ENCODE measurements around the gene CITED2.

CITED2 gene

DNA sequence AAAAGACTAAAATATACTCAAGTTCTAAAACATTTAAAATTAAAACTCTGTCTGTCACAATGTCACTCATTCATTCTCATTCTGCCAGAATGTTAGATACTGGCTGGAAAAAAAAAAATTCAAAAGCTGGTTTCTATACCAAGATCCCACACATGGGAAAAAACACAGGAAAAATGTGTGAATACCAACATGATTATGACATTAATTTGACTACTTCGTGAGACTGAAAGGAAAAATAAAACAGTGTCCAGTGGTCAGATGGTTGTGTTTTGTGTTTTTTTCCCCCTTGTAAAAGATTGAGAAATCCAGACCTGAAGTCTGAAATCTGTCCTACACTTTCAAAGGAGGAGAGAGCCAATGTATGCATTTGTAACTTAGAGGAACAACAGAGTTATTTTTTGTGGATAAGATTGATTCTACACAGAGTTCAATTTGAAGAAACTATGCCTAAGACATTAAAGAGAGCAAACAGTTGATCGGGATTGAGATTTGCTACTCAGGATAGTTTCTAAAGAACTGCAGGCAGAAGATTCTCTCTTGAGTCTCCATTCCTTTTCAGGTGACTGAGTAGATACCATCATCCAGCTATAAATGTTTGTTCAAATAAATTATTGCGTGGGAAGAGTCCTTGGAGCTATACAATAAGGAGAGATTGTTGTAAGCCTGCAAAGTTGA is 43.5 kb downstream of the CITED2 start:
- H3K4me1 ChIP-seq, result peaks cover 14 to 37% (median 17%) of the 10 kb centered on the region in 10 experiments
- no peak for TF ChIP-seq Cebpa-rat (IDR thresholded peaks at IDR 0.05)
- H3K4me3 ChIP-seq, result no peak overlapping the region
- no peaks in the 10 kb centered on the region for H4K20me1 ChIP-seq
- H3K27me3 ChIP-seq, result no peaks in the 10 kb centered on the region
- peaks cover 4 to 30% (median 15%) of the 10 kb centered on the region in 11 experiments; a peak in 16 of 22 replicates for H3K9me3 ChIP-seq (replicated peaks in 1 of 11)
- H3K4me2 ChIP-seq, result no peak overlapping the region
- H3K36me3 ChIP-seq, result no peaks in the 10 kb centered on the region
- H3K9ac ChIP-seq, result no peak overlapping the region
- no peak overlapping the region for H3K27ac ChIP-seq

DNA sequence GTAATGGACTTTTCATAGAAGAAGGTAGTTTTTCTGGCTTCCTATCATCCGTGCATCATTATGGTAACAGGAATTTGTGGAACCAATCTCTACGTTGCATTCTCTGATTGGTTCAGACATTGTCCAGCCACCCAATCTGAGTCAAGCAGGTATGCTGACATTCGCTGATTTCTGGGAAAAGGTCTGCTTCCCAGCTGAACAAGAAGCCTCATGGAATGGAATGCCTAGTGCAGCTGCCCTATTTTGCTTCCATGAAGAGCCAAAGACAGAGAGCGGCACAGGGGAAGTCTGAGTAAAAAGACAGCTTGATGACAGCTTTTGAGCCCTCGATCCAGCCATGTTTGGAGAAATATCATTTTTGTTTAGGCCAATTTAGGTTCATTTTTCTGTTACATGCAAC is 44.1 kb downstream of the CITED2 start:
- Histone ChIP-seq H3K9ac (no peak overlapping the region), H3K27ac (no peak overlapping the region), H3K27me3 (no peaks in the 10 kb centered on the region), H3K4me2 (no peak overlapping the region), H3K9me3 (replicated peaks in 1 of 11) (peaks cover 4 to 30% (median 15%) of the 10 kb centered on the region in 11 experiments; a peak in 16 of 22 replicates), H3K4me3 (no peak overlapping the region), H3K4me1 (peaks cover 20 to 40% (median 23%) of the 10 kb centered on the region in 10 experiments), H4K20me1 (no peaks in the 10 kb centered on the region), H3K36me3 (no peaks in the 10 kb centered on the region)
- TF ChIP-seq Cebpa-rat (IDR thresholded peaks at IDR 0.05), result no peak

DNA sequence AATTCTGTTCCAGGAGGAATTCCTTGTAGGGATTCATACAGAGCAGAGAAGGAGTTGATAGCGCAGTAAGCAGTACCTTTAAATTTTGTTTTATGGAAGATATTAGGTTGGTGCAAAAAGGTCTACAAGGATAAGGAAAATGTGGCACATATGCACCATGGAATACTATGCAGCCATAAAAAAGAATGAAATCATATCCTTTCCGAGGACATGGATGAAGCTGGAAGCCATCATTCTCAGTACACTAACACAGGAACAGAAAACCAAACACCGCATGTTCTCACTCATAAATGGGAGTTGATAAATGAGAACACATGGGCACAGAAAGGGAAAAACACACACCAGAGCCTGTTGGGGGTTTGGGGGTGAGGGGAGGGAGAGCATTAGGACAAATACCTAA is 45.2 kb downstream of the CITED2 start:
- no peak overlapping the region for H3K27ac ChIP-seq
- no peak overlapping the region; a peak in 1 of 22 replicates for H3K4me2 ChIP-seq
- peaks cover 29 to 41% (median 33%) of the 10 kb centered on the region in 10 experiments for H3K4me1 ChIP-seq
- H3K36me3 ChIP-seq, result no peaks in the 10 kb centered on the region
- no peak overlapping the region for H3K4me3 ChIP-seq
- no peak overlapping the region for H3K9ac ChIP-seq
- no peak for TF ChIP-seq Cebpa-rat (IDR thresholded peaks at IDR 0.05)
- no peaks in the 10 kb centered on the region for H3K27me3 ChIP-seq
- H4K20me1 ChIP-seq, result no peaks in the 10 kb centered on the region
- H3K9me3 ChIP-seq (replicated peaks in 1 of 11), result peaks cover 4 to 30% (median 15%) of the 10 kb centered on the region in 11 experiments; a peak in 16 of 22 replicates

DNA sequence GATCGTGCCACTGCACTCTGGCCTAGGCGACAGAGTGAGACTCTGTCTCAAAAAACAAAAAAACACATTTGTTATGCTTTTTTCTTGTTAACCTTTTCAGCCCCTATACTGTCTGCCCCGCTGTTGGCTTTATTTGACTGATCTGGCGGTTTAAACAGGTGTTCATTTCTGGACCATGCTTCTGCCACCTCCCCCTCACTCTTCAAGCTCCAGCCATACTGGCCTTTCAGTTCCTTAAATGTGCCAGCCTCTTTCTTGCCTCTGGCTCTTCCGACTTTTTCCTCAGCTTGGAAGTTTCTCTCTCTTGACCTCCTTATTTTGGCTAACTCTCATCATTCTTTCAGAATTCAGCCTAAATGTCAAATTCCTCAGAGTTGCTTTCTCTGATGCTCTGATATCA is 47.4 kb downstream of the CITED2 start:
- H3K36me3 ChIP-seq, result no peaks in the 10 kb centered on the region
- H4K20me1 ChIP-seq, result no peaks in the 10 kb centered on the region
- peaks cover 50 to 63% (median 53%) of the 10 kb centered on the region in 10 experiments for H3K4me1 ChIP-seq
- TF ChIP-seq Cebpa-rat (IDR thresholded peaks at IDR 0.05), result no peak
- peak overlapping the region in 2 of 11 experiments; percentile 80 to 81; a peak in 1 of 22 replicates for H3K9ac ChIP-seq
- H3K4me2 ChIP-seq, result peak overlapping the region; percentile 70 to 92 (median 82)
- no peak overlapping the region for H3K4me3 ChIP-seq
- peak overlapping the region in 10 of 11 experiments; percentile 86 to 97 (median 92); a peak in 19 of 22 replicates for H3K27ac ChIP-seq
- H3K9me3 ChIP-seq (replicated peaks in 1 of 11), result peaks cover 5 to 33% (median 18%) of the 10 kb centered on the region in 11 experiments; a peak in 16 of 22 replicates
- no peaks in the 10 kb centered on the region for H3K27me3 ChIP-seq

DNA sequence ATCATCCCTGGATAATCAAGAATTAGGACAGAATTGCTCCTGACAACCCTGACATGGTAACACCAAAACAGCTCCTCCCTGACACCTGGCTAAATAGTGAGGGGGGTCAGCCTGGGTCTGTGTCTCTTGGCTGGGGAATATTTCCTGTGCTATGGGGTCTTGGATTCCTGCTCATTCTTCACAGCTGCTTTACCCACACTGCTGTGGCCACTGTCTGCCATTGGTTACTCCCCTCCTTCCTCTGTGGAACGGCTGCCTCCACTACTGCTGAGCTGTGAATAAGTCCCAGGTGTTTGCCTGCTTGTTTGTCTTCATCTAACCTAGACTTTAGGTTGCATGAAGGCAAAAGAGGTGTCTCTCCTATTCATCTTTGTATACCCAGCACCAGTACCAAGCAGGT is 48.8 kb downstream of the CITED2 start:
- no peaks in the 10 kb centered on the region for H3K27me3 ChIP-seq
- H3K36me3 ChIP-seq, result no peaks in the 10 kb centered on the region
- H3K9ac ChIP-seq, result peak overlapping the region in 10 of 11 experiments; percentile 67 to 85 (median 78); a peak in 20 of 22 replicates
- peak overlapping the region in 4 of 10 experiments; percentile 4 to 34 (median 6); a peak in 3 of 20 replicates for H3K4me3 ChIP-seq
- peaks cover 5 to 43% (median 24%) of the 10 kb centered on the region in 11 experiments; a peak in 16 of 22 replicates for H3K9me3 ChIP-seq (replicated peaks in 1 of 11)
- no peak for TF ChIP-seq Cebpa-rat (IDR thresholded peaks at IDR 0.05)
- H3K4me2 ChIP-seq, result peak overlapping the region; percentile 70 to 92 (median 82)
- H3K27ac ChIP-seq, result peak overlapping the region; percentile 86 to 97 (median 92); a peak in 21 of 22 replicates
- peaks cover 53 to 76% (median 61%) of the 10 kb centered on the region in 10 experiments for H3K4me1 ChIP-seq
- H4K20me1 ChIP-seq, result no peaks in the 10 kb centered on the region

DNA sequence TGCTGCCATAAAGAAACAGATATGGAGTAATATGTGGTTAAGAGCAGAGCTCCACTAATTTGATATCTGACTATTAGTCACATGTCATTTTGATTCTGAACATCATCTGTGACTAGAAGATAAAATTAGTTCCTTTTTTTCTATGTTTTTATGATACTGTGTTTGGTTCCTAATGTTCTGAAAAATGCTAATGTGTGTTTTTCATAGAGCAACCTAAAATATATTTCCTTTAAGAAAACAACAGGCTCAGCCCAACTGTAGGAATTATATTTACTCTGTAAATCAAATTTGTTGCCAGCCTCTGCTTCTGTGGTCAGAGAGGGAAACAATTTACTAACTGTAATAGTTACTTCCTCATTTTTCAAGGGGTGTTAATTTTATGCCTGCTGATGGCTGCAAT is 49.3 kb downstream of the CITED2 start:
- H3K9me3 ChIP-seq (replicated peaks in 1 of 11), result peaks cover 5 to 44% (median 24%) of the 10 kb centered on the region in 11 experiments; a peak in 16 of 22 replicates
- H3K4me3 ChIP-seq, result peak overlapping the region in 1 of 10 experiments; percentile 4; a peak in 2 of 20 replicates
- peak overlapping the region; percentile 86 to 97 (median 92) for H3K27ac ChIP-seq
- no peaks in the 10 kb centered on the region for H3K36me3 ChIP-seq
- peaks cover 53 to 82% (median 61%) of the 10 kb centered on the region in 10 experiments for H3K4me1 ChIP-seq
- H4K20me1 ChIP-seq, result no peaks in the 10 kb centered on the region
- no peaks in the 10 kb centered on the region for H3K27me3 ChIP-seq
- peak overlapping the region; percentile 67 to 85 (median 78) for H3K9ac ChIP-seq
- peak overlapping the region; percentile 70 to 92 (median 82) for H3K4me2 ChIP-seq
- no peak for TF ChIP-seq Cebpa-rat (IDR thresholded peaks at IDR 0.05)

DNA sequence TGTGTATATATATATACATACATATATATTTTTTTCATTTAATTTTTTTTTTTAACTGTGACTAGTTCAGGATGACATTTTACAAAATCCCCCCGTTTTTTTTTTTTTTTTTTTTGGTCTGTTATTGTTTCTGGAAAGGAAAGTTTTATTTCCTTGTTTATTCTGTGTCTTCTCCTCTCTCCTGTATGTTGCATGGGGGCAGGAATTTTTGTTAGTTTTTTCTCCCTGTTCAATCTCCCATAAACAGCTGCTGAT is 50.2 kb downstream of the CITED2 start:
- peaks cover 53 to 83% (median 61%) of the 10 kb centered on the region in 10 experiments for H3K4me1 ChIP-seq
- no peaks in the 10 kb centered on the region for H3K36me3 ChIP-seq
- peaks cover 4 to 47% (median 25%) of the 10 kb centered on the region in 11 experiments; a peak in 18 of 22 replicates for H3K9me3 ChIP-seq (replicated peaks in 1 of 11)
- no peaks in the 10 kb centered on the region for H3K27me3 ChIP-seq
- H3K9ac ChIP-seq, result peak overlapping the region; percentile 67 to 85 (median 78)
- no peaks in the 10 kb centered on the region for H4K20me1 ChIP-seq
- peak overlapping the region; percentile 70 to 92 (median 82) for H3K4me2 ChIP-seq
- TF ChIP-seq Cebpa-rat (IDR thresholded peaks at IDR 0.05), result no peak
- H3K27ac ChIP-seq, result peak overlapping the region; percentile 86 to 97 (median 92)
- peak overlapping the region in 9 of 10 experiments; percentile 7 to 60 (median 31); a peak in 12 of 20 replicates for H3K4me3 ChIP-seq

DNA sequence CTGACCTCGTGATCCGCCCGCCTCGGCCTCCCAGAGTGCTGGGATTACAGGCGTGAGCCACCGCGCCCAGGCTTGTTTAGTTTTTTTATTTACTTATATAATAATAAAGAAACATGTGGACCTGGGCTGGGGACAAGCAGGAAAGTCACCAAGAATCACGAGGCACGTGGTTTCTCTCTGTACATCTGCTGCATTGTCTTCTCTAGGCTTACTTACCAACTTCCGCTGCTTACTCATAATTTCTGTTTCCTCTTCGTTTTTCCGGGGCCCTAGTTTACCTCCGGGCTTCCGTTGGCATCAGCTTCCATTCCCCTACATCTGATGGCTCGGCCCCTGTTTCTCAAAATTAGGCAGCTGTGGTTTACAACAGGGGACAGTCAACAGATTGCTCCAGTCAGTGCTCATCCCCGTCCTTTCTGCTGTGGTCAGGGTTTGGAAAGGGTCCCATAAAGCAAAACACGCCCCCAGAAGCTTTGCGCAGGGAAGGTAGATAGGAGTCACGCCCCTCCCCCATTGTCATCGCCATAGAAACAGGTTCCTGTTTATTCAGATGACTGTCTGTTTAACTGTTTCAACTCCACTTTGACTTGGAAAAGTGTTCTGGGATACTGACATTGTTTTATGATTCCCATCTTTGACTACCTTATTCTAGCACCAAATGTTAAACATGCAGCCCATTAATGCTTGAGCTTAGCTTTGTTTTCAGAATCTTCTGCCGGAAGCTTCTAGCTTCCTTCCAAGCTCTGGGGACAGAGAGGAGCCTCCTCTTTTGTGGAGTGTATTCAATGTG is 50.7 kb downstream of the CITED2 start:
- H3K4me2 ChIP-seq, result peak overlapping the region; percentile 70 to 92 (median 82)
- H3K9me3 ChIP-seq (replicated peaks in 1 of 11), result peaks cover 0 to 49% (median 25%) of the 10 kb centered on the region in 11 experiments; a peak in 18 of 22 replicates
- peak overlapping the region; percentile 67 to 85 (median 78); a peak in 21 of 22 replicates for H3K9ac ChIP-seq
- H4K20me1 ChIP-seq, result no peaks in the 10 kb centered on the region
- H3K4me1 ChIP-seq, result peaks cover 53 to 88% (median 62%) of the 10 kb centered on the region in 10 experiments
- no peaks in the 10 kb centered on the region for H3K36me3 ChIP-seq
- TF ChIP-seq Cebpa-rat (IDR thresholded peaks at IDR 0.05), result peak in 4 of 11 experiments; percentile 42 to 87 (median 73); a peak in 6 of 22 replicates
- peak overlapping the region; percentile 86 to 97 (median 92) for H3K27ac ChIP-seq
- H3K4me3 ChIP-seq, result peak overlapping the region; percentile 7 to 60 (median 31); a peak in 15 of 20 replicates
- H3K27me3 ChIP-seq, result no peaks in the 10 kb centered on the region

Measured in BLaER1 treated with 17β-estradiol and CSF1 and Interleukin-3, amounts not matched to agents 10 nM and 100 nM (cell line).